GM19468 (cell line): ENCODE data around the gene THAP6.
"Not testable (repeated sequence)": the region's sequence is repeated elsewhere in the genome, so short reads cannot be mapped to it uniquely, and the experiment has no call there.

Experiments used
- ATAC-seq: cut with Tn5 transposase; IDR thresholded peaks from one replicate; pipeline ENCODE4 v1.9.1; 2021; ENCODE audit warnings: mild to moderate bottlenecking, moderate library complexity, moderate number of reproducible peaks; ENCODE audit not compliant: unreplicated experiment; ENCODE audit errors: extremely low read depth

THAP6 gene

GRCh38 chr4:75519452-75519851, 5.2 kb downstream of the THAP6 start:
- ATAC-seq: not testable (repeated sequence)

GRCh38 chr4:75525086-75525485, 10.8 kb downstream of the THAP6 start:
- no peak for ATAC-seq

- ATAC-seq: no peak
Observed at GRCh38 chr4:75525910-75526309, 11.6 kb downstream of the THAP6 start.

GRCh38 chr4:75527482-75527881, 13.2 kb downstream of the THAP6 start:
- no peak for ATAC-seq

GRCh38 chr4:75530556-75531322, 16.5 kb downstream of the THAP6 start:
- no peak for ATAC-seq

- not testable (repeated sequence) for ATAC-seq
Observed at GRCh38 chr4:75531536-75532143, 17.4 kb downstream of the THAP6 start.

GRCh38 chr4:75533339-75533887, 19.1 kb downstream of the THAP6 start:
- not testable (repeated sequence) for ATAC-seq

GRCh38 chr4:75533926-75534325, 19.7 kb downstream of the THAP6 start:
- not testable (repeated sequence) for ATAC-seq

- not testable (repeated sequence) for ATAC-seq
Observed at GRCh38 chr4:75537308-75537707, 23.0 kb downstream of the THAP6 start.

- no peak for ATAC-seq
Observed at GRCh38 chr4:75542824-75543223, 28.6 kb downstream of the THAP6 start.

- ATAC-seq: not testable (repeated sequence)
Observed at GRCh38 chr4:75544220-75544619, 29.9 kb downstream of the THAP6 start.

- ATAC-seq: no peak
Observed at GRCh38 chr4:75544870-75545269, 30.6 kb downstream of the THAP6 start.

- ATAC-seq: no peak
Observed at GRCh38 chr4:75545526-75545925, 31.3 kb downstream of the THAP6 start.

- ATAC-seq: no peak
Observed at GRCh38 chr4:75547647-75548387, 33.5 kb downstream of the THAP6 start.

- ATAC-seq: no peak
Observed at GRCh38 chr4:75549019-75549418, 34.7 kb downstream of the THAP6 start.

GRCh38 chr4:75552452-75552851, 38.2 kb downstream of the THAP6 start:
- no peak for ATAC-seq

GRCh38 chr4:75555294-75556164, 41.3 kb downstream of the THAP6 start, which contains the start of gene ODAPH:
Gene ODAPH (plus strand): TSS chr4:75556066. CDS start chr4:75556083, 17 bp downstream.
- peak; percentile 62 for ATAC-seq

GRCh38 chr4:75557696-75558095, 43.4 kb downstream of the THAP6 start:
- ATAC-seq: no peak

- no peak for ATAC-seq
Observed at GRCh38 chr4:75561789-75562188, 47.5 kb downstream of the THAP6 start.

GRCh38 chr4:75564023-75564422, 49.8 kb downstream of the THAP6 start:
- no peak for ATAC-seq
